Hepatocyte (in vitro differentiated cells): ENCODE results near the gene SHQ1.

Experiments
- CTCF ChIP-seq: fragments of 200-600 bp; sonication (generic); IDR thresholded peaks from 2 replicates; pipeline ENCODE4 v1.5.1; 2016; ENCODE audit warnings: antibody characterized with exemption, mild to moderate bottlenecking; ENCODE audit not compliant: poor library complexity
- EZH2 ChIP-seq: fragments of 200-600 bp; sonication (generic); IDR thresholded peaks from 2 replicates; pipeline ENCODE4 v1.6.1; 2016; ENCODE audit warnings: antibody characterized with exemption, mild to moderate bottlenecking, borderline replicate concordance
- EZH2phosphoT487 ChIP-seq: fragments of 200-600 bp; sonication (generic); IDR thresholded peaks from one replicate; pipeline ENCODE4 v1.6.1; 2018; ENCODE audit warnings: antibody characterized with exemption, mild to moderate bottlenecking, low read depth, moderate library complexity; ENCODE audit not compliant: unreplicated experiment, severe bottlenecking

GRCh38 chr3:72708441-72708840 lies 139.8 kb downstream of the SHQ1 start:
- TF ChIP-seq CTCF (no peak), EZH2 (no peak), EZH2phosphoT487 (no peak)
